WTC11 (cell line): ENCODE measurements around the gene SND1. TPM values are rescaled to one million over a fixed set of nuclear protein-coding genes. Genes with fewer than 3 reads are reported as not detected.

Source experiments
- ATAC-seq: fragments of 200-7000 bp; cut with Tn5 transposase; 2 replicates; pipeline ENCODE4 v1.10.0; 2021; ENCODE audit warnings: mild to moderate bottlenecking, moderate library complexity
- CTCF ChIA-PET: fragments of 300-600 bp; sonication (Branson Sonifier 250); formaldehyde crosslinking; loops from one replicate; lab custom pipeline; 2021; ENCODE audit warnings: antibody characterized with exemption; lab: Charles Lee
- POLR2A ChIA-PET: fragments of 350-600 bp; sonication (Branson Sonifier 250); formaldehyde crosslinking; loops from one replicate; lab custom pipeline; 2021; ENCODE audit warnings: antibody characterized with exemption; lab: Charles Lee
- DNase-seq: peaks from one replicate; pipeline ENCODE4 v3.0.0; 2021; ENCODE audit warnings: low spot score
- H3K27ac Mint-ChIP-seq: 2 replicates; pipeline ENCODE4 v1.8.0; 2021; ENCODE audit warnings: mixed read lengths
- H3K27me3 Mint-ChIP-seq: 2 replicates; pipeline ENCODE4 v1.8.0; 2021; ENCODE audit warnings: low read depth, mild to moderate bottlenecking, moderate library complexity, mixed read lengths
- H3K36me3 Mint-ChIP-seq: 2 replicates; pipeline ENCODE4 v1.8.0; 2021; ENCODE audit warnings: mixed read lengths
- H3K4me1 Mint-ChIP-seq: 2 replicates; pipeline ENCODE4 v1.8.0; 2022; ENCODE audit warnings: mixed read lengths
- H3K4me3 Mint-ChIP-seq: 2 replicates; pipeline ENCODE4 v1.8.0; 2021; ENCODE audit warnings: mild to moderate bottlenecking, moderate library complexity, mixed read lengths
- H3K9me3 Mint-ChIP-seq: 2 replicates; pipeline ENCODE4 v1.8.0; 2021; ENCODE audit warnings: mixed read lengths
- AFF4 ChIP-seq: sonication (generic); formaldehyde crosslinking; IDR thresholded peaks from 2 replicates; pipeline ENCODE4 v1.8.1; 2023; ENCODE audit warnings: mild to moderate bottlenecking, missing genetic modification reagents, borderline replicate concordance
- ATF3 ChIP-seq: sonication (generic); formaldehyde crosslinking; conservative IDR thresholded peaks from 2 replicates; pipeline ENCODE4 v1.8.1; 2022; ENCODE audit warnings: mild to moderate bottlenecking, missing genetic modification reagents
- CREB1 ChIP-seq: sonication (generic); formaldehyde crosslinking; IDR thresholded peaks from 2 replicates; pipeline ENCODE4 v1.8.0; 2023; ENCODE audit warnings: mild to moderate bottlenecking, missing genetic modification reagents
- E2F5 ChIP-seq: sonication (generic); formaldehyde crosslinking; IDR thresholded peaks from 2 replicates; pipeline ENCODE4 v1.8.1; 2022; ENCODE audit warnings: mild to moderate bottlenecking, moderate library complexity, missing genetic modification reagents
- ELF4 ChIP-seq: sonication (generic); formaldehyde crosslinking; IDR thresholded peaks from 2 replicates; pipeline ENCODE4 v1.8.1; 2022; ENCODE audit warnings: low read depth, mild to moderate bottlenecking, moderate library complexity, missing genetic modification reagents
- ETV6 ChIP-seq: sonication (generic); formaldehyde crosslinking; IDR thresholded peaks from 2 replicates; pipeline ENCODE4 v1.8.1; 2022; ENCODE audit warnings: mild to moderate bottlenecking, missing genetic modification reagents
- FOXJ3 ChIP-seq: sonication (generic); formaldehyde crosslinking; IDR thresholded peaks from 2 replicates; pipeline ENCODE4 v1.9.0; 2021; ENCODE audit warnings: missing genetic modification reagents, mild to moderate bottlenecking, borderline replicate concordance
- FOXK1 ChIP-seq: sonication (generic); formaldehyde crosslinking; IDR thresholded peaks from 2 replicates; pipeline ENCODE4 v1.8.0; 2022; ENCODE audit warnings: mild to moderate bottlenecking, moderate library complexity, missing genetic modification reagents
- GABPB1 ChIP-seq: sonication (generic); formaldehyde crosslinking; IDR thresholded peaks from 2 replicates; pipeline ENCODE4 v1.8.1; 2023; ENCODE audit warnings: mild to moderate bottlenecking, missing genetic modification reagents
- JUN ChIP-seq: sonication (generic); formaldehyde crosslinking; IDR thresholded peaks from 2 replicates; pipeline ENCODE4 v1.8.0; 2023; ENCODE audit warnings: mild to moderate bottlenecking, missing genetic modification reagents
- NFE2L1 ChIP-seq: sonication (generic); formaldehyde crosslinking; IDR thresholded peaks from 2 replicates; pipeline ENCODE4 v1.8.1; 2023; ENCODE audit warnings: missing genetic modification reagents
- OVOL2 ChIP-seq: fragments of 250-450 bp; sonication (Bioruptor Pico); IDR thresholded peaks from 2 replicates; pipeline ENCODE4 v1.9.0; 2021; ENCODE audit warnings: mild to moderate bottlenecking, borderline replicate concordance
- SMAD4 ChIP-seq: sonication (generic); formaldehyde crosslinking; IDR thresholded peaks from 2 replicates; pipeline ENCODE4 v1.8.0; 2022; ENCODE audit warnings: mild to moderate bottlenecking, missing genetic modification reagents
- SP1 ChIP-seq: sonication (generic); formaldehyde crosslinking; conservative IDR thresholded peaks from 2 replicates; pipeline ENCODE4 v1.8.1; 2022; ENCODE audit warnings: missing genetic modification reagents
- TCF7 ChIP-seq: sonication (generic); formaldehyde crosslinking; IDR thresholded peaks from 2 replicates; pipeline ENCODE4 v1.8.0; 2022; ENCODE audit warnings: mild to moderate bottlenecking, low read depth, missing genetic modification reagents, moderate library complexity
- TEAD1 ChIP-seq: sonication (generic); formaldehyde crosslinking; IDR thresholded peaks from 2 replicates; pipeline ENCODE4 v1.8.0; 2022; ENCODE audit warnings: mild to moderate bottlenecking, missing genetic modification reagents
- USF1 ChIP-seq: sonication (generic); formaldehyde crosslinking; IDR thresholded peaks from 2 replicates; pipeline ENCODE4 v1.8.0; 2022; ENCODE audit warnings: mild to moderate bottlenecking, missing genetic modification reagents
- ZBTB21 ChIP-seq: sonication (generic); formaldehyde crosslinking; IDR thresholded peaks from 2 replicates; pipeline ENCODE4 v1.8.1; 2023; ENCODE audit warnings: mild to moderate bottlenecking, missing genetic modification reagents, borderline replicate concordance
- ZNF263 ChIP-seq: sonication (generic); formaldehyde crosslinking; IDR thresholded peaks from 2 replicates; pipeline ENCODE4 v1.8.1; 2022; ENCODE audit warnings: low read depth, mild to moderate bottlenecking, moderate library complexity, missing genetic modification reagents
- ZNF671 ChIP-seq: fragments of 250-450 bp; sonication (Bioruptor Pico); IDR thresholded peaks from 2 replicates; pipeline ENCODE4 v1.8.0; 2021; ENCODE audit warnings: mild to moderate bottlenecking
- total RNA-seq: library from RNA; stranded (reverse); gene quantifications from 3 replicates; pipeline ENCODE4 v1.2.3, GENCODE V29; 2021
- TF ChIP-seq, protein P1 (sequence below): sonication (generic); formaldehyde crosslinking; IDR thresholded peaks from 2 replicates; pipeline ENCODE4 v1.8.0; 2023; ENCODE audit warnings: mild to moderate bottlenecking, missing genetic modification reagents
- TF ChIP-seq, protein P2 (sequence below): sonication (generic); formaldehyde crosslinking; IDR thresholded peaks from 2 replicates; pipeline ENCODE4 v1.8.0; 2022; ENCODE audit warnings: mild to moderate bottlenecking, missing genetic modification reagents

The SND1 gene
- total RNA-seq, 1 experiment from 2014 or later: 261 TPM

GRCh38 chr7:127758105-127758504, 106.1 kb downstream of the SND1 start (continued):
- TF ChIP-seq, protein P1, sequence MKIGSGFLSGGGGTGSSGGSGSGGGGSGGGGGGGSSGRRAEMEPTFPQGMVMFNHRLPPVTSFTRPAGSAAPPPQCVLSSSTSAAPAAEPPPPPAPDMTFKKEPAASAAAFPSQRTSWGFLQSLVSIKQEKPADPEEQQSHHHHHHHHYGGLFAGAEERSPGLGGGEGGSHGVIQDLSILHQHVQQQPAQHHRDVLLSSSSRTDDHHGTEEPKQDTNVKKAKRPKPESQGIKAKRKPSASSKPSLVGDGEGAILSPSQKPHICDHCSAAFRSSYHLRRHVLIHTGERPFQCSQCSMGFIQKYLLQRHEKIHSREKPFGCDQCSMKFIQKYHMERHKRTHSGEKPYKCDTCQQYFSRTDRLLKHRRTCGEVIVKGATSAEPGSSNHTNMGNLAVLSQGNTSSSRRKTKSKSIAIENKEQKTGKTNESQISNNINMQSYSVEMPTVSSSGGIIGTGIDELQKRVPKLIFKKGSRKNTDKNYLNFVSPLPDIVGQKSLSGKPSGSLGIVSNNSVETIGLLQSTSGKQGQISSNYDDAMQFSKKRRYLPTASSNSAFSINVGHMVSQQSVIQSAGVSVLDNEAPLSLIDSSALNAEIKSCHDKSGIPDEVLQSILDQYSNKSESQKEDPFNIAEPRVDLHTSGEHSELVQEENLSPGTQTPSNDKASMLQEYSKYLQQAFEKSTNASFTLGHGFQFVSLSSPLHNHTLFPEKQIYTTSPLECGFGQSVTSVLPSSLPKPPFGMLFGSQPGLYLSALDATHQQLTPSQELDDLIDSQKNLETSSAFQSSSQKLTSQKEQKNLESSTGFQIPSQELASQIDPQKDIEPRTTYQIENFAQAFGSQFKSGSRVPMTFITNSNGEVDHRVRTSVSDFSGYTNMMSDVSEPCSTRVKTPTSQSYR (CRISPR knock-in tag): no peak
- TF ChIP-seq TEAD1 (no peak), ZBTB21 (CRISPR knock-in tag) (no peak), ZNF263 (CRISPR knock-in tag) (no peak)

GRCh38 chr7:127758845-127759244, 106.9 kb downstream of the SND1 start:
- CTCF ChIA-PET: interaction anchor here (1.1 kb wide), 1 partner anchor 34 kb away, joined by 3 read pairs; no protein-coding TSS in a partner anchor
- Mint-ChIP-seq H3K4me1 (peaks cover 55% of the 10 kb centered on the region), H3K4me3 (no peak overlapping the region), H3K36me3 (no peaks in the 10 kb centered on the region), H3K9me3 (no peaks in the 10 kb centered on the region), H3K27ac (no peak overlapping the region), H3K27me3 (no peaks in the 10 kb centered on the region)
- no peak for ATAC-seq
- no peak for DNase-seq
- POLR2A ChIA-PET: no interaction called here
- TF ChIP-seq OVOL2 (CRISPR knock-in tag) (no peak), CREB1 (no peak), E2F5 (no peak), TCF7 (CRISPR knock-in tag) (no peak), NFE2L1 (CRISPR knock-in tag) (no peak), ZNF671 (CRISPR knock-in tag) (no peak)

DNA sequence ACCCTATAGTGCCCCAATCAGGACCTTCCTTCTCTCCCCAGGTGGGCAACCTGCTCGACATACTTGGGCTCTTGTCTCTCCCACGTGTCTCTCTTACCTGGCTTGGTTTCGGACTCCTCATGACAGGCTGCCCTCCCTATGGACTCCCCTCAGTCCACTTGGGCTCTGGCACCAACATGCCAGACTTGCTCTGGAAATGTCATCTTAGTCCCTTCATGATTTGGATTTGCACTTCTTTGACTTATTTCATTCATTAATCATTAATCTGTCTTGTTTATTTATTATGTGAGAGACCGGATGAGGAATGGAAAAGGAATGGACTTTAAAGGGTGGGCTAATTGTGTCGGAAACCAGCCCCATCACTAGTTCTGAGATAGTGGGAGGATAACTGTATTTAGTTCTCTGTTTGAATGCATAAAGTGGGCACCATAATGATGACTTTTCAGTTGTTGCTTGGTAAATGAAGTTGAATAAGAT, 108.0 kb downstream of the SND1 start:
- Mint-ChIP-seq H3K4me3 (no peak overlapping the region), H3K4me1 (peaks cover 58% of the 10 kb centered on the region), H3K27me3 (no peaks in the 10 kb centered on the region), H3K27ac (0 out of 2 replicates have a peak overlapping the region, but pooled peaks have one; percentile 18), H3K36me3 (no peaks in the 10 kb centered on the region), H3K9me3 (no peaks in the 10 kb centered on the region)
- TF ChIP-seq ATF3 (CRISPR knock-in tag) (no peak), SMAD4 (no peak), SP1 (CRISPR knock-in tag) (no peak), JUN (no peak), NFE2L1 (CRISPR knock-in tag) (no peak), TEAD1 (no peak), USF1 (CRISPR knock-in tag) (no peak), GABPB1 (CRISPR knock-in tag) (no peak), AFF4 (CRISPR knock-in tag) (no peak), ETV6 (CRISPR knock-in tag) (no peak), FOXJ3 (no peak), ELF4 (no peak), FOXK1 (no peak), OVOL2 (CRISPR knock-in tag) (no peak)
- TF ChIP-seq, protein P1 (CRISPR knock-in tag): no peak
- TF ChIP-seq, protein P2, sequence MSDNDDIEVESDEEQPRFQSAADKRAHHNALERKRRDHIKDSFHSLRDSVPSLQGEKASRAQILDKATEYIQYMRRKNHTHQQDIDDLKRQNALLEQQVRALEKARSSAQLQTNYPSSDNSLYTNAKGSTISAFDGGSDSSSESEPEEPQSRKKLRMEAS (CRISPR knock-in tag): no peak
- ATAC-seq (peak; percentile 63), DNase-seq (no peak)
- POLR2A ChIA-PET: no interaction called here
- CTCF ChIA-PET: no interaction called here
